Testis (tissue), 3 donors: ENCODE measurements around the gene GJB3. TPM values are rescaled to one million over a fixed set of nuclear protein-coding genes. Genes with fewer than 3 reads are reported as not detected.

ENCODE experiments used
- DNase-seq: peaks from one replicate; pipeline ENCODE4 v3.0.0-alpha.2; 2019
- H3K27ac ChIP-seq, 2 donors: fragments of 200-600 bp; sonication (generic); one replicate each; pipeline ENCODE4 v1.5.1; 2019
- H3K27me3 ChIP-seq: fragments of 200-600 bp; sonication (generic); one replicate; pipeline ENCODE4 v1.5.1; 2019
- H3K36me3 ChIP-seq: fragments of 200-600 bp; sonication (generic); one replicate; pipeline ENCODE4 v1.5.1; 2017; ENCODE audit warnings: low read depth; ENCODE audit errors: missing control alignments
- H3K4me1 ChIP-seq: fragments of 200-600 bp; sonication (generic); one replicate; pipeline ENCODE4 v1.5.1; 2019
- H3K4me3 ChIP-seq, 2 donors: fragments of 200-600 bp; sonication (generic); one replicate each; pipeline ENCODE4 v1.5.1; 2017 to 2019
- H3K9me3 ChIP-seq: fragments of 200-600 bp; sonication (generic); one replicate; pipeline ENCODE4 v1.5.1; 2017
- POLR2A ChIP-seq: fragments of 450-650 bp; IDR thresholded peaks from one replicate; pipeline ENCODE4 v1.6.1; 2017; ENCODE audit warnings: antibody characterized with exemption, mild to moderate bottlenecking, moderate library complexity
- WGBS, 2 donors: methylation state at CpG; one replicate each; pipeline ENCODE4 v1.1.5; 2018; 5-methylcytosine and 5-hydroxymethylcytosine counted together
- intact Hi-C: fragments of 100-400 bp; cut with DNase I; formaldehyde crosslinking; loops from one replicate; pipeline ENCODE4 v1.15.1; 2023; ENCODE audit warnings: low total_unique reads
- polyA plus RNA-seq: library from polyadenylated mRNA; stranded (reverse); fragments of 350-450 nt; fragmentation: Illumina TruSeq; extraction: RNeasy Lipid Tissue Mini Kit (QIAGEN cat#74804); gene quantifications from one replicate; pipeline ENCODE4 v1.2.3, GENCODE V29; 2014; ENCODE audit warnings: low read depth, low replicate concordance; ENCODE audit not compliant: insufficient read depth
- total RNA-seq, 2 donors: library from RNA; depleted of rRNA; stranded (reverse); fragments of >200 nt; gene quantifications; one replicate each; pipeline ENCODE4 v1.2.3, GENCODE V29; 2016
- TF ChIP-seq, protein P1 (sequence below), 3 experiments: fragments of 450-650 bp in 2 of 3; fragments of 200-600 bp in 1 of 3; sonication (generic) in 1 of 3; IDR thresholded peaks; one replicate each; pipeline ENCODE4 v1.5.1; 2016 to 2019; ENCODE audit warnings: antibody characterized with exemption in 3 of 3, mild to moderate bottlenecking in 2 of 3, moderate library complexity in 1 of 3

GJB3 gene
- total and polyA plus RNA-seq, 3 donors from 2014 or later = 0.40 to 0.55 (median 0.50) TPM

GRCh38 chr1:34761176-34761761 is 19.7 kb upstream of the GJB3 start:
- H3K4me1 ChIP-seq = no peaks in the 10 kb centered on the region
- TF ChIP-seq, protein P1, sequence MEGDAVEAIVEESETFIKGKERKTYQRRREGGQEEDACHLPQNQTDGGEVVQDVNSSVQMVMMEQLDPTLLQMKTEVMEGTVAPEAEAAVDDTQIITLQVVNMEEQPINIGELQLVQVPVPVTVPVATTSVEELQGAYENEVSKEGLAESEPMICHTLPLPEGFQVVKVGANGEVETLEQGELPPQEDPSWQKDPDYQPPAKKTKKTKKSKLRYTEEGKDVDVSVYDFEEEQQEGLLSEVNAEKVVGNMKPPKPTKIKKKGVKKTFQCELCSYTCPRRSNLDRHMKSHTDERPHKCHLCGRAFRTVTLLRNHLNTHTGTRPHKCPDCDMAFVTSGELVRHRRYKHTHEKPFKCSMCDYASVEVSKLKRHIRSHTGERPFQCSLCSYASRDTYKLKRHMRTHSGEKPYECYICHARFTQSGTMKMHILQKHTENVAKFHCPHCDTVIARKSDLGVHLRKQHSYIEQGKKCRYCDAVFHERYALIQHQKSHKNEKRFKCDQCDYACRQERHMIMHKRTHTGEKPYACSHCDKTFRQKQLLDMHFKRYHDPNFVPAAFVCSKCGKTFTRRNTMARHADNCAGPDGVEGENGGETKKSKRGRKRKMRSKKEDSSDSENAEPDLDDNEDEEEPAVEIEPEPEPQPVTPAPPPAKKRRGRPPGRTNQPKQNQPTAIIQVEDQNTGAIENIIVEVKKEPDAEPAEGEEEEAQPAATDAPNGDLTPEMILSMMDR (IDR thresholded peaks at IDR 0.05) = no peak
- no peak for TF ChIP-seq POLR2A
- no peak overlapping the region for H3K4me3 ChIP-seq
- no peaks in the 10 kb centered on the region for H3K36me3 ChIP-seq
- no peak for DNase-seq
- 92 to 95% methylated on average over 31 to 33 of the region's 33 CpGs for WGBS, 2 donors
- H3K9me3 ChIP-seq = no peaks in the 10 kb centered on the region
- intact Hi-C loops = no loop called here
- H3K27ac ChIP-seq = no peak overlapping the region
- no peaks in the 10 kb centered on the region for H3K27me3 ChIP-seq

GRCh38 chr1:34761776-34762307 is 19.2 kb upstream of the GJB3 start:
- Histone ChIP-seq H3K4me1 (no peaks in the 10 kb centered on the region), H3K9me3 (no peaks in the 10 kb centered on the region), H3K27me3 (no peaks in the 10 kb centered on the region), H3K36me3 (no peaks in the 10 kb centered on the region), H3K4me3 (no peak overlapping the region), H3K27ac (no peak overlapping the region)
- intact Hi-C loops = no loop called here
- WGBS, 2 donors = 75 to 90% methylated on average over 4 to 13 of the region's 13 CpGs
- DNase-seq = no peak
- no peak for TF ChIP-seq POLR2A
- TF ChIP-seq, protein P1 (IDR thresholded peaks at IDR 0.05) = no peak

DNA sequence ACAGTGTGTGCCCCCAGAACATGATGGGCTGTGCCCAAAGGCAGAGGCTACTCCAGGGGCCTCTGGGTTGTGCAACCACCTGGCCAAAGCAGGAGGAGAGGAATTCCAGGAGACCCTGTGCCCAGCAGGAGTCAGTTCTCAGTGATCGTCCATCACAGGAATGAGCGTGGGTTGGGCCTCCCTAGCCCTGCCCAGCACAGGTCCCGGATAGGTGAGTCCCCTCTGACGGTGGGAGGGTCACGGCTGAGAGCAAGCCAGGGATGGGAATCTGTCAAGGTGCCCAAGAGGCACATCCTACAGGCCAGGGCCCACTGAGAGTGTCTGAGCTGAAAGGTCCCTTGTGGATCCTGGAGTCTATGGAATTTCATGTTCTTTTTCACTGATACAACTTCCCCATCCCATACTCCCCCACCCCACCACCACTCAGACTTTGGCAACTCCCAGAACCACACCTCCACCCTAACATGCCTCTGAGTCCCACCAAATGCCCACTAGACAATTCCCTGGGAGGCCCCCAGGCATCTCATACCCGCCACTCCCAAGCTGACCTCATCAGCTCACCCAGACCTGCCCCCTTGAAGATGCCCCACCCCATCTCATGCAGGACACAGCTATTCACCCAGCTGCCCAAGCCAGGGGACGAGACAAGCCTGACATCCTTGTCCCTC is 18.4 kb upstream of the GJB3 start:
- no peak for DNase-seq
- Histone ChIP-seq H3K9me3 (no peaks in the 10 kb centered on the region), H3K27ac (no peak overlapping the region), H3K4me3 (no peak overlapping the region), H3K4me1 (no peaks in the 10 kb centered on the region), H3K36me3 (no peaks in the 10 kb centered on the region), H3K27me3 (no peaks in the 10 kb centered on the region)
- intact Hi-C loops = no loop called here
- TF ChIP-seq, protein P1 (IDR thresholded peaks at IDR 0.05) = no peak
- no peak for TF ChIP-seq POLR2A
- WGBS, 2 donors = 75 to 84% methylated on average over 5 to 7 of the region's 7 CpGs

DNA sequence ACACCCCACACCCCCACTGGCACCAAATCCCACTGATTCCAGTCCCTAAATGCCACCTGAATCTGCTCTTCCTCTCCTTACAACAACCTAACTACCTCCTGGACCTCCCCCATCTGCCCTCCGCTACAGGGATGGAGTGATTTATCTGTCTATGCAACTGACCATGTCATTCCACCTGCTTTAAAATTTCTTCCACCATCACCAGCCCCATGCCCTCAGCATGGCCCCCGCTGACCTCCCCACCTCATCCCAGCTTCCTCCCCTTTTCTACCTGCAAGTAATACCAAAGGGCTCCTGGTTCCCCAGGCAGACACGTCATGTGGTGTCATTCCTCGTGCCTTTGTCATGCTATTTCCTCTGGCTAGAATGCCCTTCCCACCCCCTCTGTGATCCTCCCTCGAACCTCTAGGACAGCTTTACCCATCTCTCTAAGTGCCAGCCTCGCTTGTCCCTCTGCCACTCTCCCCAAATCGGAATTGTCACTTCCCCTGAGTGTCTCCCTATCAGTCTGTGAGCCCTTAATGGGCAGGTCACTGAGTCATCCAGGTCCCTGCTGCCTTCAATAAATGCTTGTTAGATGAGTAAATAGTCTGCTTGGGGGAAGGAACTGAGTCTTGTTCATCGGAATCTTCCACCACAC is 17.8 kb upstream of the GJB3 start:
- DNase-seq = no peak
- TF ChIP-seq POLR2A = no peak
- TF ChIP-seq, protein P1 (IDR thresholded peaks at IDR 0.05) = no peak
- no peaks in the 10 kb centered on the region for H3K4me1 ChIP-seq
- H3K9me3 ChIP-seq = no peaks in the 10 kb centered on the region
- no peaks in the 10 kb centered on the region for H3K36me3 ChIP-seq
- H3K4me3 ChIP-seq = no peak overlapping the region
- no peaks in the 10 kb centered on the region for H3K27me3 ChIP-seq
- no peak overlapping the region for H3K27ac ChIP-seq
- intact Hi-C loops = no loop called here
- WGBS, 2 donors = 55 to 64% methylated on average over 8 of the region's 8 CpGs
